ENCODE measurements around the gene TMEM258. TPM values are rescaled to one million over a fixed set of nuclear protein-coding genes. Genes with fewer than 3 reads are reported as not detected.
A peak's percentile ranks its signal among the peaks of the same experiment; 100 is the strongest.

Gene TMEM258
- total RNA-seq, 1 donor from 2014 or later: 125 TPM

- Mint-ChIP-seq H3K4me1 (ENCODE audit: unreplicated experiment) (no peaks in the 10 kb centered on the region), H3K27ac (ENCODE audit: unreplicated experiment) (no peak overlapping the region), H3K9me3 (ENCODE audit: unreplicated experiment) (no peaks in the 10 kb centered on the region), H3K36me3 (ENCODE audit: low read depth, unreplicated experiment) (peaks cover 3% of the 10 kb centered on the region), H3K4me3 (ENCODE audit: unreplicated experiment) (no peak overlapping the region), H3K27me3 (ENCODE audit: unreplicated experiment) (peaks cover 7% of the 10 kb centered on the region)
- DNase-seq (ENCODE audit: low spot score): no peak
- no peak for TF ChIP-seq CTCF (IDR thresholded peaks at IDR 0.05; ENCODE audit: unreplicated experiment)
These were observed 12.5 kb downstream of the TMEM258 start for GRCh38 chr11:61779666-61780525.

GRCh38 chr11:61778920-61779650, 13.3 kb downstream of the TMEM258 start:
- H3K9me3 Mint-ChIP-seq (ENCODE audit: unreplicated experiment): no peaks in the 10 kb centered on the region
- peaks cover 8% of the 10 kb centered on the region for H3K27me3 Mint-ChIP-seq (ENCODE audit: unreplicated experiment)
- no peak for DNase-seq (ENCODE audit: low spot score)

GRCh38 chr11:61778357-61778886, 14.0 kb downstream of the TMEM258 start:
- Mint-ChIP-seq H3K27ac (ENCODE audit: unreplicated experiment) (no peak overlapping the region), H3K27me3 (ENCODE audit: unreplicated experiment) (peaks cover 10% of the 10 kb centered on the region), H3K9me3 (ENCODE audit: unreplicated experiment) (no peaks in the 10 kb centered on the region), H3K36me3 (ENCODE audit: low read depth, unreplicated experiment) (no peaks in the 10 kb centered on the region), H3K4me1 (ENCODE audit: unreplicated experiment) (no peaks in the 10 kb centered on the region), H3K4me3 (ENCODE audit: unreplicated experiment) (peak overlapping the region; percentile 59)
- no peak for DNase-seq (ENCODE audit: low spot score)
- no peak for TF ChIP-seq CTCF (IDR thresholded peaks at IDR 0.05; ENCODE audit: unreplicated experiment)

More at GRCh38 chr11:61778920-61779650, 13.3 kb downstream of the TMEM258 start:
- H3K4me1 Mint-ChIP-seq (ENCODE audit: unreplicated experiment): no peaks in the 10 kb centered on the region
- H3K4me3 Mint-ChIP-seq (ENCODE audit: unreplicated experiment): no peak overlapping the region
- no peak for TF ChIP-seq CTCF (IDR thresholded peaks at IDR 0.05; ENCODE audit: unreplicated experiment)
- peak overlapping the region; percentile 22 for H3K27ac Mint-ChIP-seq (ENCODE audit: unreplicated experiment)
- no peaks in the 10 kb centered on the region for H3K36me3 Mint-ChIP-seq (ENCODE audit: low read depth, unreplicated experiment)

GRCh38 chr11:61777234-61778090, 14.9 kb downstream of the TMEM258 start:
- Mint-ChIP-seq H3K9me3 (ENCODE audit: unreplicated experiment) (no peaks in the 10 kb centered on the region), H3K27ac (ENCODE audit: unreplicated experiment) (no peak overlapping the region), H3K36me3 (ENCODE audit: low read depth, unreplicated experiment) (no peaks in the 10 kb centered on the region), H3K4me3 (ENCODE audit: unreplicated experiment) (peak overlapping the region; percentile 59), H3K4me1 (ENCODE audit: unreplicated experiment) (no peaks in the 10 kb centered on the region), H3K27me3 (ENCODE audit: unreplicated experiment) (peaks cover 13% of the 10 kb centered on the region)
- TF ChIP-seq CTCF (IDR thresholded peaks at IDR 0.05; ENCODE audit: unreplicated experiment): no peak
- no peak for DNase-seq (ENCODE audit: low spot score)

Data from endothelial cell (in vitro differentiated cells).